ENCODE data around the gene TAPT1. TPM values are rescaled to one million over a fixed set of nuclear protein-coding genes. Genes with fewer than 3 reads are reported as not detected.
"Not testable (repeated sequence)": the region's sequence is repeated elsewhere in the genome, so short reads cannot be mapped to it uniquely, and the experiment has no call there.

The TAPT1 gene
- total RNA-seq, 6 donors from 2014 or later = 22.3 to 79.0 (median 48.1) TPM

DNA sequence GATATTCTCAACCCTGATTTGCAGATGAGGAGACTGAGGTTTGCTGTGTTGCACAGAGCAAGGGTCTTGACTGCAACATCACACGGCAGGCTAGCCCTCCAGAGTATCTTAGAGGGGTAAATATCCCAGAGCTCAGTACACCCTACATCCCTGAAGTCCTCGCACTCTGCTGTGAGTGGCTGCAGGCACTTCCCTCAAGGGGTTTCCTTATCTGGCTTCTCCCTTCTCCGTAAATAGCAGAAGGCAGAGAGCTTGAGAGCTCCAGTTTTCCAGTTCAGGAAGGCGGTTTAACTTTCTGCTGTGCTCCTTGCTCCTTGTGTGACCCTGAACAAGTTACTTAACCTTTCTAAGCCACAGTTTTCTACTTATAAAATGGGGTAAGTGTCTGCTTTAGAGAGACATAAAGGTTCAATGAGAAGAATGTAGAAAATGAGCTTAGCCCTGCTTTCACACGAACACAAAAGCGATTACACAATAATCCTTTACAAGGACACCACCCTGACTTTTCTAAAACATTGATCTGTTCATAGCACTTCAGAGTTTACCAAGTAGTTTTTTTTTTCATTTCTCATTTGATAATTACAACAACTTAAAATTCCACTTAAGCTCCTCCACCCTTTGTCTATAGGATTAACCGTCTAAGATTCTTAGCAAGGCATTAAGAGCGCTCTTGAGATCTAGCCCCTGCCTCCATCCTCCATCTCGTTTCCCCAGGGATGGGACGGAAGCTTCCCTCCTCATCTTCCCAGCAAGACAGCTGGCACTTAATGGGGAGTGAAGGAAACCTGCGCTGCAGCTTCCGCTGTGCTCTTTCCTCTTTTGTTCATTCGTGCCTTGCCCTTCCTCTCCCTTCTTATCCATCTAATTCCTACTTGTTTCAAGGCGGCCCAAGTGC, 68.4 kb downstream of the TAPT1 start:
- Histone ChIP-seq H3K9me3 (no peaks in the 10 kb centered on the region), H3K27ac (no peak overlapping the region), H3K4me3 (no peak overlapping the region), H3K27me3 (no peaks in the 10 kb centered on the region), H3K4me1 (peaks cover 0 to 10% (median 4%) of the 10 kb centered on the region in 4 donors), H3K36me3 (peaks cover 1 to 20% (median 10%) of the 10 kb centered on the region in 4 donors)
- ATAC-seq (ENCODE audit: low FRiP score in 2 of 2) (peak; percentile 49 to 69), DNase-seq (peak in 1 of 2 donors; percentile 31)
- 73% methylated on average over 14 of the region's 14 CpGs for WGBS, 2 donors
- TF ChIP-seq POLR2AphosphoS5 (IDR thresholded peaks at IDR 0.05) = no peak
- TF ChIP-seq POLR2A (IDR thresholded peaks at IDR 0.05) = no peak
- TF ChIP-seq, protein P1, sequence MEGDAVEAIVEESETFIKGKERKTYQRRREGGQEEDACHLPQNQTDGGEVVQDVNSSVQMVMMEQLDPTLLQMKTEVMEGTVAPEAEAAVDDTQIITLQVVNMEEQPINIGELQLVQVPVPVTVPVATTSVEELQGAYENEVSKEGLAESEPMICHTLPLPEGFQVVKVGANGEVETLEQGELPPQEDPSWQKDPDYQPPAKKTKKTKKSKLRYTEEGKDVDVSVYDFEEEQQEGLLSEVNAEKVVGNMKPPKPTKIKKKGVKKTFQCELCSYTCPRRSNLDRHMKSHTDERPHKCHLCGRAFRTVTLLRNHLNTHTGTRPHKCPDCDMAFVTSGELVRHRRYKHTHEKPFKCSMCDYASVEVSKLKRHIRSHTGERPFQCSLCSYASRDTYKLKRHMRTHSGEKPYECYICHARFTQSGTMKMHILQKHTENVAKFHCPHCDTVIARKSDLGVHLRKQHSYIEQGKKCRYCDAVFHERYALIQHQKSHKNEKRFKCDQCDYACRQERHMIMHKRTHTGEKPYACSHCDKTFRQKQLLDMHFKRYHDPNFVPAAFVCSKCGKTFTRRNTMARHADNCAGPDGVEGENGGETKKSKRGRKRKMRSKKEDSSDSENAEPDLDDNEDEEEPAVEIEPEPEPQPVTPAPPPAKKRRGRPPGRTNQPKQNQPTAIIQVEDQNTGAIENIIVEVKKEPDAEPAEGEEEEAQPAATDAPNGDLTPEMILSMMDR (IDR thresholded peaks at IDR 0.05) = no peak
- TF ChIP-seq EP300 (IDR thresholded peaks at IDR 0.05) = no peak

DNA sequence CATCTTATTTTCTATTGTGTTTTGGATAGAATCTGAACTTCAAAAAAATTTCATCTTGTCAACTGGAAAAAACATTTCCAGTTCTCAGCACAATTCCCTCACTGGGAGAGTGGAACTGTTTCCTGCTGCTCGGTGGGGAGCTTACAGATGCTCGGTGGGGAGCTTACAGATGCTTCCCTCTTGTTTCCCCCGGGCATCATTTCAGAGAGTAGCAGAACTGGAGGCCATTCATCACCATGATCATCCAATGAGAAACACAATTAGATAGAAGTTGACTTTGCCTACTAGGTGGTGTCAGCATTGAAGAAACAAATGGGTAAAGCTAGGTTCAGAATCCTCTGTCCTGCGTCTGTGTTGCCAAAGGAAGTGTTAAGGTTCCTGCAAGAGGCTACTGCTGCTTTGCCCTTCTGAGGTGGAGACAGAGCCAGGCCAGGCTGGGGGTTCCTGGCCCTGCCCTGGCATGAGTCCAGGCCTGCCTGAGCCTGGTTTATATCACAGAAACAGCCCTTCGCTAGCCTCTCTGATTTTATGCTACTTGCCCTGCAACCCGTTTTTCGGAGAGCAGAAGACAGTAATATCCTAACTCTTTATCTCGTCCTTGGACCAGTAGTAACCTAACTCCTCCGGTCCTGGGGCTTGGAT, 70.6 kb downstream of the TAPT1 start:
- Histone ChIP-seq H3K36me3 (peaks cover 0 to 4% (median 1%) of the 10 kb centered on the region in 4 donors), H3K4me1 (peaks cover 0 to 10% (median 4%) of the 10 kb centered on the region in 4 donors), H3K27ac (no peak overlapping the region), H3K4me3 (no peak overlapping the region), H3K9me3 (no peaks in the 10 kb centered on the region), H3K27me3 (no peaks in the 10 kb centered on the region)
- ATAC-seq (ENCODE audit: low FRiP score in 2 of 2) (no peak), DNase-seq (no peak)
- no peak for TF ChIP-seq EP300 (IDR thresholded peaks at IDR 0.05)
- no peak for TF ChIP-seq POLR2A (IDR thresholded peaks at IDR 0.05)
- TF ChIP-seq, protein P1 (IDR thresholded peaks at IDR 0.05) = no peak
- no peak for TF ChIP-seq POLR2AphosphoS5 (IDR thresholded peaks at IDR 0.05)
- WGBS, 2 donors = 64 to 71% methylated on average over 9 of the region's 9 CpGs

- ATAC-seq (ENCODE audit: low FRiP score in 2 of 2) (no peak), DNase-seq (no peak)
- TF ChIP-seq, protein P1 (IDR thresholded peaks at IDR 0.05) = no peak
- no peak for TF ChIP-seq POLR2AphosphoS5 (IDR thresholded peaks at IDR 0.05)
- TF ChIP-seq POLR2A (IDR thresholded peaks at IDR 0.05) = no peak
- TF ChIP-seq EP300 (IDR thresholded peaks at IDR 0.05) = no peak
- H3K27ac ChIP-seq = no peak overlapping the region
- H3K27me3 ChIP-seq = no peaks in the 10 kb centered on the region
- H3K9me3 ChIP-seq = no peaks in the 10 kb centered on the region
- no peaks in the 10 kb centered on the region for H3K36me3 ChIP-seq
- WGBS, 2 donors = 87 to 93% methylated on average over 3 of the region's 3 CpGs
- H3K4me3 ChIP-seq = no peak overlapping the region
- H3K4me1 ChIP-seq = peaks cover 0 to 10% (median 4%) of the 10 kb centered on the region in 4 donors
Observed at GRCh38 chr4:16154451-16154850, 71.8 kb downstream of the TAPT1 start.

DNA sequence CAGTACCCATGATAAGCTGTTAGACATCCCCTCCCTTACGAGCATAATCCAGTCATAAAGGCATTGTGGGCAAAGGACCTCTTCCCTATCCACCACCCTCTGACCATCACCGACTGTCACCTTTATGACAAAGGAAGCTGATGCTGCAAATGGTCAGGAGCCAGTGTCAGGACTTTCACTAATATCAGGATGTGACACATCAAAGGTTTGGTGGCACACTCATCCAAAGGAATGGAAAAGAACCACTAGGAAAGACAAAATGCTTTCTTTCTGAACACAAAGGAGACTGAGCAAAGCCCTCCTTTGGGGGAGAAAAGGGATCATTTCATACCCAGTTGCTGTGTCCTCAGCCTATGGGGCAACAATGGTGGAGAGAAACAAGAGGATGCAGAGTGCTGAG, 75.6 kb downstream of the TAPT1 start:
- Histone ChIP-seq H3K4me1 (no peaks in the 10 kb centered on the region), H3K27me3 (no peaks in the 10 kb centered on the region), H3K36me3 (no peaks in the 10 kb centered on the region), H3K27ac (no peak overlapping the region), H3K9me3 (no peaks in the 10 kb centered on the region), H3K4me3 (no peak overlapping the region)
- ATAC-seq (ENCODE audit: low FRiP score in 2 of 2) (no peak), DNase-seq (no peak)
- TF ChIP-seq, protein P1 (IDR thresholded peaks at IDR 0.05) = no peak
- TF ChIP-seq POLR2A (IDR thresholded peaks at IDR 0.05) = no peak
- TF ChIP-seq POLR2AphosphoS5 (IDR thresholded peaks at IDR 0.05) = no peak
- no peak for TF ChIP-seq EP300 (IDR thresholded peaks at IDR 0.05)
- WGBS, 2 donors = 94% methylated on average over 2 of the region's 2 CpGs

DNA sequence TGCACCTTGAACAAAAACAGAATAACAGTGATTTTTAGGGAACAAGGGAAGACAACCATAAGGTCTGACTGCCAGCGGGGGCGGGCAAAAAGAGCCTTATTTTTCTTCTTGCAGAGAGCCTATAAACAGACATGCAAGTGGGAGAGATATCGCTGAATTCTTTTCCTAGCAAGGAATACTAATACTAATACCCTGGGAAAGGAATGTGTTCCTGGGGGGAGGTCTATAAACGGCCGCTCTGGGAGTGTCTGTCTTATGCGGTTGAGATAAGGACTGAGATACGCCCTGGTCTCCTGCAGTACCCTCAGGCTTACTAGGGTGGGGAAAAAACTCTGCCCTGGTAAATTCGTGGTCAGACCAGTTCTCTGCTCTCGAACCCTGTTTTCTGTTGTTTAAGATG, 81.4 kb downstream of the TAPT1 start:
- not testable (repeated sequence) for H3K4me1 ChIP-seq; H3K4me3 ChIP-seq; DNase-seq; H3K36me3 ChIP-seq; ATAC-seq (ENCODE audit: low FRiP score in 2 of 2); H3K27me3 ChIP-seq; H3K27ac ChIP-seq
- peaks cover 0 to 16% (median 12%) of the 10 kb centered on the region in 4 donors for H3K9me3 ChIP-seq
- 88 to 93% methylated on average over 9 of the region's 9 CpGs for WGBS, 2 donors

All from upper lobe of left lung (tissue), 6 donors.